GM18502 (cell line): ENCODE data around the gene DOCK6.

Source experiments
- ATAC-seq: cut with Tn5 transposase; IDR thresholded peaks from one replicate; pipeline ENCODE4 v1.9.1; 2021; ENCODE audit warnings: mild to moderate bottlenecking; ENCODE audit not compliant: unreplicated experiment, poor library complexity

The DOCK6 gene

DNA sequence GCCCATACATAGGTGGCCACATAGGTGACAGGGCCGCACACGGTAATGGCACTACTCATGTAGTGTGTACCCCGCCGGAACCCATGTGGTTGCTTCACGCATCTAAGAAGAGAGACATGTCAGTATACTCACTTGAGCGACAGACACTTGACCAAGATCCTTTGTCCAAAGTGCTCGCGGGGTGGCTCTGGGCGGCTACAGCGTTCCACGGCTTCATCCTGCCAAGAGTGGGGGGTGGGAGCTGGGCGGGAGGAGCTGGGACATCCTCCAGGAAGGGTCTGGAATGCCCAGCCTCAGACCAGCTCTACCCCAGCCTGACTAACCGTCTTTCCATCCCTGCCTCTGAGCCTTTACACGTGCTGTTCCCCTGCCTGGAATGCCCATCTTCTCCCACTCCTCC lies 14.4 kb downstream of the DOCK6 start:
- no peak for ATAC-seq

DNA sequence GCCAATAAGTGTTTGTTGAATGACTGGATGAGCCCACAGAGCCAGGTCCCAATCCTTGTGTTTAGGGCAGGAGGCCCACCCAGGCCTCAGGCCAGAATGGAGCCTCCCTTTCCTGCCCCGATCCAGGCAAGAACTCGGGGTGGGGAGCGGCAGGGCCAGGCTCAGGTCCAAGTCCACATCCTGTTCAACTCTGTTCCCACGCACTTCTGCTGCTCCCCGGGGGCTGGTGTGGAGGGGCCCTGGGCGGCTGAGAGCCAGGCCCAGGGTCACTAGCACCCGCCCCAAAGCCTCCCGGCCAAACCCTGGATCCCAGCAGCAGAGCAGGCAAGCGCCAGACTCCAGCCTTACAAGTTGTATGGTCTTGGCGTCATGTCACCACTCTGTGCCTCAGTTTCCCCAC lies 14.9 kb downstream of the DOCK6 start:
- ATAC-seq: no peak

DNA sequence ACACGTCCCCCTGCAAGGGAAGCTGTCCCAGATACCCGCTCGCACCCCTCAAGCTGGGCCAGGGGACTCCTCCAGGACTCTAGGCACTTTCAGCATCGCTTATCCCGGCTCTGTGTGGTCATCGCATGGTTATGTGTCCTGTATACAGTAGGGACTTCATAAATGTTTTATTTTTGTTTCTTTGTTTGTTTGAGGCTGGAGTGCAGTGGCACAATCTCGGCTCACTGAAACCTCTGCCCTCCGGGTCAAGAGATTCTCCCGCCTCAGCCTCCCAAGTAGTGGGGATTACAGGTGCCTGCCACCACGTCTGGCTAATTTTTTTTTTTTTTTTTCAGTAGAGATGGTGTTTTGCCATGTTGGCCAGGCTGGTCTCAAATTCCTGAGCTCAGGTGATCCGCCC lies 15.4 kb downstream of the DOCK6 start:
- no peak for ATAC-seq

DNA sequence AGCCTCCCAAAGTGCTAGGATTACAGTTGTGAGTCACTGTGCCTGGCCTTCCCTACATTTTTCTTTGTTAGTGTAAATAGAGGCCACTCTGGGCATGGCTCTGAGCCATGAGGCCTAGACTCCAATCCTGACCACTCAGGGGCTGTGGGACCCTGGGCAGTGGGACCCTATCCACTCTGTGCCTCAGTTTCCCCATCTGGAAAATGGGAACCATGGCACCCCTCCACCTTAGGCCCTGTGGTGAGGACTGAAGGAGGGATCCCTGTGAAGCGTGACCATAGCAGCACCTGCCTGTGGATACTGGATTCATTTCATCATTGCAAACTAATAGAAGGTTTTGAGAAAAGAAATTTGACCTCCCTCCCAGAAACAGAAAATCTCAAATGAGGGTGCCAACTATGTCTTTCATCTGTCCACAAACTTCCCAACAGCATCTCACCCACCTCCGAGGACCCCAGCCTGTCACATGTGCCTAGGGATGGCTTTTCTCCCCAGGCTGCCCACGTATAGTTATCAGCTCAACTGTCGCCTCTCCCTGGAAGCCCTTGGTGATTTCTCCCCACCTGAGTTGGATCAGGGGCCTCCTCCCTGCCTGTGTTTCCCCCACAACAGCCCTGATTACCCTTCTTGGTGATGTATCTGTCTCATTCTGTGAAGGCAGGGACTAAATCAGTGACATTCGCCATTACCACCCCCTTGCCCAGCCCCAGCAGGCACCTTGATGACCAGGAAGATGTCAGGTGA lies 17.3 kb downstream of the DOCK6 start:
- no peak for ATAC-seq

DNA sequence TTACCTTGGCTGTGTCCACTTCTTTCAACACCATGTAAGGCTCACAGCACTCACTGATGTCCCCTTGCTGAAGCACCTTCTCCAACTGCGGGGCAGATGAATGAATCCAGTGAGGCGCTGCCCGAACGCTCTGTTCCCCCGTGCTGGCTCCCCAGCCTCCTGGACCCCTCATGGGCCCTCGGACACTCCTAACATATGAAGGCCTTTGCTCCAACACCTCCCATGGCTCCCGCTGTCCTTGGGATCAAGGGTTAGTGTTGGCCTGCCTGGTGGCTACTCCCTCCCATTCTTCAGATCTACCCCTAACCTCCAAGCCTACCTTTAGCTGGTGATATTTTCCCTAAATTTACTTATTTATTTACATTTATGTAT lies 18.5 kb downstream of the DOCK6 start:
- no peak for ATAC-seq

DNA sequence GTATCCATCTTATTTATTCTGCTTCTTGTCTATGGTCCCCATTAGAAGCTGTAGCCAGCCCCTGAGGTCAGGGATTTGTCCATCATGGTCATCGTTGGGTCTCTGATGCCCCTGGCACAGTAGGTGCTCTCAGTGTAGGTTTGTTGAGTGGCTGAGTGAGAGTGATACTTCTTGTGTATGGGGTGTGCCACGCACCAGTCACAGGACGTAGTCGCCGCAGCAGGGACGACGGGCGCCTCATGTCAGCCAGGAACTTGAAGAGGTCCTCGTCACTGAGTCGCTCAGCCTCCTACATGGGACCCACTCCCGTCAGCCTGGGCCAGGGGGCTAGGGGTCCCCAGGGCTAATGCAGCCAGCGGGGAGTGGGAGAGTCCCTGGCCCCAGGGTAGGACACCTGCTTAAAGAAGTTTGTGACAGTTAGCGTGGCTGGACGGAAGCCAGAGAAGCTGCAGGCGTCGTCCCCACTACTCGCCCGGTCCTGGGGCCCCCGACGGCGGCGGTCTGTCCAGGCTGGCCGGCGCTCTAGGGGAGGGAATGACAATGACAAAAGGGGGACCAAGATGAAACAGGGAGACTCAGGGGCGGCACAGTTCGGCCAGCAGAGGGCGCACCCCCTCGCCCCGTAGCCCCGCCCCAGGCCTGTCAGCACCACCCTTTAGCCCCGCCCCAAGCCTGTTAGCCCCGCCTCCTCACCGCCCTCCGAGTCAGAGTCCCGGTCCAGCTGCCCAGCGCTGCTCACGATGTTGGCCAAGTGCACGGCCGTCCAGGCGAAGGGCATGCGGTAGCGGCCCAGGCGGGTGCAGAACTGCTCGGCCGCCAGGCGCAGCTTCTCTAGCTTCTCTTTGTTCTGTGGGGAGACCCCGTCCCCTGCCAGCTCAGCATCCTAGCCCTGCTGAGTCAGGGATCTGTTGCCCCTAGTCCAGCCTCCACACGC lies 19.2 kb downstream of the DOCK6 start:
- no peak for ATAC-seq

DNA sequence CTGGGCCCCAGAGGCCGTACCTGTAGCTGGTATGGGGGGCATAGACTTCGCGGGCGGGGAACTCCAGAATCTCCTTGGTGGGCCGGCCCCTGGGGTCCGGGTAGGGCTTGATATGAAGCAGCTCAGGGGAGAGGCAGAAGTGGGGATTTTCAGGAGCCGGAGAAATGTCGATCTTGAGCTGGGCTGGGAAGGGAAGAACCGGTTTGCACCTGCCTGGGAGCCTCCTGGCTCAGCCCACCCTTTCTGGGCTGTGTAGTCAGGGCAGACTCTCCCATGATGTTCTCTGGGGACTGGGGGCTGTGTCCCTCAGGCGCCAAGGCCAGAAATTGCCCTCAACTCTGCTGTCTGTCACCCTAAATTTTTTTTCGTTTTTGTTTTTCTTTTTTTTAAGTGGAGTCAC lies 20.3 kb downstream of the DOCK6 start:
- no peak for ATAC-seq

DNA sequence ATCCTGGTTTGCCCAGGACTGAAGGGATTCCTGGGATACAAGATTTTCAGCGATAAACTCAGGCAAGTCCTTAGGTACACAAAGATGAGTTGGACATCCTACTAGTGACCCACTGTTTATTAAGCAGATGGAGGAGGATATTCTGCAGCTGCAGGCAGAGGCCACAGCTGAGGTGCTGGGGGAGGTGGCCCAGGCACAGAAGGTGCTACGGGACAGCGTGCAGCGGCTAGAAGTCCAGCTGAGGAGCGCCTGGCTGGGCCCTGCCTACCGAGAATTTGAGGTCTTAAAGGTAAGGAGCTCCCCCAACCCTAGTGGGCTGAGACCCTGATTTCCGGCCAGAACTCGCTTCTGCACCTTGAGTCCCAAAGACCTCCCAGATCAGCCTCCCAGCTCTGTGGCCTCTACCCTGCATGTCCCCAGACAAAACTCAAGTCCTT lies 22.3 kb downstream of the DOCK6 start:
- ATAC-seq: no peak

DNA sequence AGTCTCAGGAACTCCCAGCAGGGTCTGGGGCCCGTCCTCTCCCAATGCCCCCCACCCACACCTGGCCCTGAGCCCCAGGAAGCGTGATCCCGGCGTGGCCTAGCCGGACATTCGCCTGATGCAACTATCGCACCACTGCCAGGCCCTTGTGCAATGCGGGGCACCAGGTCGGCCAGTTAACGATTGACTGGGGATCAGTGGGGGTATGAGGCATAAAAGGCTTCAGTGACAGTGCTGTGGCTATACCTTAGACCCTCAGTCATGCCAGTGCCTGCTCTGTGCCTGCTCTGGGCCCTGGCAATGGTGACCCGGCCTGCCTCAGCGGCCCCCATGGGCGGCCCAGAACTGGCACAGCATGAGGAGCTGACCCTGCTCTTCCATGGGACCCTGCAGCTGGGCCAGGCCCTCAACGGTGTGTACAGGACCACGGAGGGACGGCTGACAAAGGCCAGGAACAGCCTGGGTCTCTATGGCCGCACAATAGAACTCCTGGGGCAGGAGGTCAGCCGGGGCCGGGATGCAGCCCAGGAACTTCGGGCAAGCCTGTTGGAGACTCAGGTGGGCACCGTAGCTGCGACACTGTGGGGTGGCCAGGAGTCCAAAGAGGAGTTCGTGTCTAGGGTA lies 22.8 kb downstream of the DOCK6 start, which contains the start of gene ANGPTL8:
Gene ANGPTL8 (plus strand): TSS at position 243 of the 624 bp plus-strand sequence. CDS start 19 bp downstream, at position 262.
- ATAC-seq: no peak

DNA sequence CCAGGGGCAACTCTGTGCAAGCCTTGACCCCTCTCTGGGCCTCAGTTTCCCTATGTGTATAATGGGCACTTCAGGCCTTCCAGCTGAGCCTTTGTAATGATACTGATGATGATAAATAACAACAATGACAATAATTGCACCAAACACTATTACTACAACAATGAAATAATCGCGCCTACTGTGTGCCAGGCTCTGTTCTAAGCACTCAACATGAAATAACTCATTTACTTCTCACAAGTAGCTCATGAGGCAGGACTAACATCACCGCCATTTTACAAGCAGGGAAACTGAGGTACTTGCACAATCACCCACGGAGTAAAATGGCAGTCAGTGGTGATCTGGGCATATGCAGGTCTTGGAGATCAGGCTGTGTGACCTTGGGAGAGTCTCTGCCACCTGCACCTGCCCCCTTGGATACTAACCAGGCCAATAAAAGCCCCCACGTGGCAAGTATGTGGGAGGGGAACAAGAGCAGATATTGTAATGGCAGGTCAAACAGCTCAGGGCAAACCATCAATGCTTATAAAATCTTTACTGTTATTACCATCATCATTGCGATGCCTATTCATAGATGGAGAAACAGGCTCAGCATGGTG lies 23.4 kb downstream of the DOCK6 start:
- no peak for ATAC-seq

DNA sequence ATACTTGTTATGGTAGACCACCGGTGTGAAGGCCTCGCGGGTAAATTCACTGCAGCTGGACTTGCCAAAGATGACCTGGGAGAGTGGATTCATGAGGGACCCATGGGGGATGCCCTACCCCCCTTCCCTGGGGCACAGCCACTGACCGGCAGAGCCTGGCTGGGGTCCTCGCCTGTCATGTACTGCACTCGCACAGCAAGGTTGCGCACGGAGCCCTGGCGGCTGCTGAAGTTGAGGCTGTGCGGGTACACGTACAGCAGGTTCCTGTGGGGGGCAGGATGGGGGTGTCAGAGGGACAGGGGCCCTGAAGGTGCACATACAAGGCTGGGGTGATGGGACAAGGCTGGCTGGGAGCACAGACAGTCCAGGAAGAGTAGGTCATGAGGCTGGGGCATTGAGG lies 24.3 kb downstream of the DOCK6 start:
- no peak for ATAC-seq

DNA sequence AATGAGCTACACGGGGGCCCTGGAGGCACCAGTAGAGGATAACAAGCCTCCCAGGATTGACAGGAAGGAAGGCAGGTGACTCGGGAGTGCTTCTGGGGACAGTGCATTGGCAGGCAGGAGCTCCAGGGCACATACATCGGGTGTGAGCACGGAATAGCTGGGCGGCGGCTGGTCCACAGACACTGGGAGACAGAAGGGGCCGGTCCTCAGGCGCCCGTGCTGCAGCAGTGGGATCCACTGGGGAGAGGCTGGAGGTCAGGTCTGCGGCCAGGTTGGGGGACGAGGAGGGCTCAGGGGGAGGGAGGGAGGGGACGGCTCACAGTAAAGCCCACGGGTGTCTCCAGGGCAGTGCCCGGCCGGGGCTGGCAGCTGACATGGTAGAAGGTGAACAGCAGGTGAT lies 25.0 kb downstream of the DOCK6 start:
- ATAC-seq: no peak

DNA sequence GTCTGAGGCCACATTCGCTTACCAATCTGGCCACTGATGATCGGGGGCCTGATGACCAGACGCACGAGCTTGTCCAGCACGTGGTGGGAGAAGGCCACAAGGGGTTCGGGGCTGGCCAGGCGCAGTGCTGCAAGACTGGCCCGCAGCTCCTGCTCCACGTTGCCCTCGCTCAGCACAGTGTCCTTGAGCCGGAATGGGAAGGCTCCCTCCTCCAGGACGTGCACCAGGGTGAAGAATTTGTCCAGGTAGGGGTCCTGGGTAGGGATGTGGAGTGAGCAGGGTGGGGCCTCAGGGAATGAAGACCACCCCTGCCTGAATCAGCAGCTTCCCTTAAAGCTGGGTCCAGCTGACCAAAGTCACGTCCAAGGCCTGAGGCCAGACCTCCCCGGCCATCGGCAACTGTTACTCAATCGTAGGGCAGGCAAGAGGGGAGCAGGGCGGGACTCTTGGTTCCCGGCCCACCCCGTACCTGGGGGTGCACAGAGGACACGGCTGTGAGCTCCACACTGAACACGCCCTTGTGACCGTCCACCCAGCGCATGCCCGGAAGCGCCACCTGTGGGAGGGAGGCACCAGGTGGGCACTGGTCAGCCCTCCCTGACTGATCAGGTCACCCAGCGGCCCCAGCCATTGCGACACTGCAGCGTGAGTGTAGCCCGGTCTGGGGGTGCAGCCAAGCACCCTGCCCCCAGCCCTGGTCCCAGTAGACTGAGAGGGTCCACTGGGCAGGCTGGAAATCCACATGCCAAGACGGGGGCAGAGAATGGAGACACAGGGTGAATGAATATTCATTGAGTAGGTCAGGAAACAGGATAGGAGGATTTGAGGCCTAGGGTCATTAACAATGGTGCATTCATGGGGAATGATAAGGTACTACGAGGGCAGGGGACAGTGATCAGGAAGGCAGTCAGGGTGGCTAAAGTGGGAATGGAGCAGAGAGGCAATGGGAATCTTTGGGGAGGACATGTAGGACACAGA lies 25.7 kb downstream of the DOCK6 start:
- no peak for ATAC-seq

DNA sequence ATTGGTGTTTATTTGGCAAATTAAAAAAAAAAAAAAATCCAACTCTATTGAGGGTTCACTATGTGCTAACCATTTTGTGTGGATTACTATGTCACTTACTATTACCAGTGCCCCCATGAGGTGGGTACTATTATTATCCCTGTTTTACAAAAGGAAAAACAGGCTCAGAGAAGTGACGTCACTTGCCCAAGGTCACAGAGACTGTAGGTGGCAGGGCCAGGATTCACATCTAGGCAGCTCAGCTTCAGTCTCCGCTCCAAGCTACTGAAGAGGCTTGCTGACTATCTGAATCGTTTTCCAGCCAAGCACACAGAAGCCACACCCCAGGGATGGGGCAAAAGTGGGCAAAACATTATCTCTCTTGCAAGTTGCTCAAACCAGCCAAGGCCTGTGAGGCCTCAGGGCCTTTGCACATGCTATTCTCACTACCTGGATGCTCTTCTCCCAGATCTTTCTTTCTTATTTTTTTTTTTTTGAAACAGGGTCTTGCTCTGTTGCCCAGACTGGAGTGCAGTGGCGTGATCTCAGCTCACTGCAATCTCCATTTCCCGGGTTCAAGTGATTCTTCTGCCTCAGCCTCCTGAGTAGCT lies 27.7 kb downstream of the DOCK6 start:
- ATAC-seq: no peak

DNA sequence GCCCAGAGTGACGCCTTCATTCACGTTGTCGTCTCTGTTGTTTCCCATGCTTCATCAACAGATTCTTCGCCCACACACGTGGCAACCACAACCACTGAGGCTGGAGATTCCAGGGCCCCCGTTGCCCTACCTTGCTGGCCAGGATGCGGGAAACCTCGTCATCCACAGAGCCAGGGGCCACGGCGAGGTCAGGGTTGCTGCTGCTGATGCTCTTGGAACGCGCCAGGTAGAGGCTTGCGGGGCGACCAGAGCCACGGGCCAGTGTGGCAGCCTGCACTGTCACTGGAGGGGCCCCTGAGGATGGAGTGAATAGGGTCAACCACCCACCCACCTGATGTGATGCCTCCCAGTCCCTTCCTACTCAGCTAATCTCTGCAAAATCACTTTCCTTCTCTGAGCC lies 29.3 kb downstream of the DOCK6 start:
- no peak for ATAC-seq

DNA sequence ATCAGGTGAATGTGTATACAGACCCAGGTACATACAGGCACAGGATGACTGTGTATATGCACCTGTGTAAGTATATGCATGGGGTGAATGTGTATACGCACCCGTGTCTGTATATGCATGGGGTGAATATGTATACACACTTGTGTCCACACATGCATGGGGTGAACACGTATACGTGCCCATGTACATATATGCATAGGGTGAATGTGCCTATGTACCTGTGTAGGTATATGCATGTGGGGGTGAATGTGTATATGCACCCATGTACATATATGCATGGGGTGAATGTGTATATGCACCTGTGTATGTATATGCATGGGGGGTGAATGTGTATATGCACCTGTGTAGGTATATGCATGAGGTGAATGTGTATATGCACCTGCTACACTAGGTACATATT lies 29.8 kb downstream of the DOCK6 start:
- ATAC-seq: no peak

DNA sequence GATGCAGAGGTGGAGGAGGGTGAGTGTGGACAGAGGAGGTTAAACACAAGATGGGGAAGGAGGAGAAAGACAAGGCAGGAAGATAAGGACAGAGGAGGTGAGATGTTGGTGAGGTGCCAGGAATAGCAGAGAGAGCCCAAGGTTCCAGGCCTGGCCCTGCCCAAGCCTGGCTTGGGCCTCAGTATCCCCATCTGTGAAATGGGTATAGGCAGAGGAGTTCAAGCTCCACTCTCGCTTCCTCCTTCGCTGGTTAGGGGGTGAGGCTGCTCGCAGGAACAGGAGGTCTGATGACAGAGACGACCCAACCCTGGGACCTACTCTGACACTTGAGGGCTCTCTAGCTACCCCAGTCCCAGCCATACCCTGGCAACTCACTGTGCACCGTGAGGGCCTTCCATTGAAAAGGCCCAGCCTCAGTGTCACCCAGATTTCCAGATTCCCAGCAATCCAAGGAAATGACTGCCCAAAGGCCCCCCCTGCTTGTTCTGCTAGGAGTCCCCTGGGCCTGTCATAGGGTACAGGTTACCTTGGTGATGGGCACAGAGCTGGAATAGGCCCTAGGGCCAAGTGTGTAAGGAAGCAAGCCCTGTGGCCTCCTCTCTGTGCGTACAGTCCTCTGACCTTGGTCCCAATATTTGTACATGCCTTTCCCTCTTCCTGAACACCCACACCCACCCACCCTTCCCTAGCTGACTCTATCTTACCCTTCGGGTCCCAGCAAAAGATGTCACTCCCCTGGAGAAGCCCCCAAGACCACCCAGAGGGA lies 31.5 kb downstream of the DOCK6 start:
- ATAC-seq: no peak

DNA sequence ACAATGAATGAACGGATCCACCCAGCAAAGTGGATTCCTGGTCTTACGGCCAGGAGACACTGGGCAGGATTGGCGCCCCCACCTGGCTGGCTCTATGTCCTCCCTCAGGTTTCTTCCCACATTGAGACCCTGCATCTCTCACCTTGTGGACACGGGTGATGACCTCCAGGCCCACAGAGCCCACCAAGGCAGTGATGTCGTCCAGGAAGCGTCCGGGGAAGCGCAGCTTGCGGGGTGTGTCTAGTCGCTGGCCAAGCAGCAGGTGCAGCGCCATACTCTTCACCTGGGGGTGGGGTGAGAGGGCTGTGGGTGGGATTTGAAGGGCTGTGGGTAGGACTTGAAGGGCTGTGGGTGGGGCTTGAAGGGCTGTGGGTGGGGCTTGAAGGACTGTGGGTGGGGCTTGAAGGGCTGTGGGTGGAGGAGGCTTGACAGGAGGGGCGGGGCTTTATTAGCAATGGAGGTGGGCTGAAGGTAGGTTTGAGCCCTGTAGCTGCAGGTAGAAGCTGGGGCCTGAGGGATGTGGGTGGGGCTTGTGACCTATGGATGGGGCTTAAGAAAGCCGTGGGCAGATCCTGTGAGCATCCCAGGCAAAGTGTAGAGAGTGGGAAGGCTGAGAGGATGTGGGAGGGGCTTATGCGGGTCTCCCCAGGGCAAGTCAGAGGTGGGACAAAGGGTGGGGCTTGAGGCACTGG lies 35.0 kb downstream of the DOCK6 start:
- ATAC-seq: no peak
